Gastrocnemius medialis (tissue), 4 donors: ENCODE data around the gene AFAP1L1.

Experiments used
- POLR2A ChIP-seq, 2 donors: fragments of 450-650 bp; IDR thresholded peaks; one replicate each; pipeline ENCODE4 v1.6.1; 2017; ENCODE audit warnings: antibody characterized with exemption in 2 of 2, mild to moderate bottlenecking in 2 of 2, moderate library complexity in 2 of 2
- TF ChIP-seq, protein P1 (sequence below), 5 experiments: fragments of 450-650 bp in 3 of 5; fragments of 200-600 bp in 2 of 5; sonication (generic) in 2 of 5; IDR thresholded peaks in 4 of 5; conservative IDR thresholded peaks in 1 of 5; 1 replicate in 4 of 5; 2 replicates in 1 of 5; pipeline ENCODE4 v1.5.1; 2016 to 2019; ENCODE audit warnings: antibody characterized with exemption in 5 of 5, mild to moderate bottlenecking in 3 of 5, moderate library complexity in 3 of 5

DNA sequence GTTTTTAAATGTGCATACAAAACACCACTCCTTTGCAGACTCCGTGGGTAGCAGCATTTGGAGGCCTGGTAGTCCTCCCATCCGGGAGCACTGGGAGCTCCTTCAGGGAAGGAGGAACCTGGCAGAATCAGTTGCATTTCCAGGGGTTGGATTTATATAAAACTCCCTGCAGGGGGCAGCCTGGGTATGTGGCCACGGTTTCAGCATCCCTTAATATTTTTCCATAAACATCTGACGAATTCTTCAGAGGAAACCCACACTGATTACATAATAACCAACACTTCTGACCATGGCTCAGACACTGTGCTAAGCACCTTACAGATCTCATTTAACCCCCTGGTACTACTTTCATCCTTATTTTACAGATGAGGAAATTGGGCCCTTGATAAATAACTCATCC lies 6.1 kb upstream of the AFAP1L1 start:
- TF ChIP-seq, protein P1, sequence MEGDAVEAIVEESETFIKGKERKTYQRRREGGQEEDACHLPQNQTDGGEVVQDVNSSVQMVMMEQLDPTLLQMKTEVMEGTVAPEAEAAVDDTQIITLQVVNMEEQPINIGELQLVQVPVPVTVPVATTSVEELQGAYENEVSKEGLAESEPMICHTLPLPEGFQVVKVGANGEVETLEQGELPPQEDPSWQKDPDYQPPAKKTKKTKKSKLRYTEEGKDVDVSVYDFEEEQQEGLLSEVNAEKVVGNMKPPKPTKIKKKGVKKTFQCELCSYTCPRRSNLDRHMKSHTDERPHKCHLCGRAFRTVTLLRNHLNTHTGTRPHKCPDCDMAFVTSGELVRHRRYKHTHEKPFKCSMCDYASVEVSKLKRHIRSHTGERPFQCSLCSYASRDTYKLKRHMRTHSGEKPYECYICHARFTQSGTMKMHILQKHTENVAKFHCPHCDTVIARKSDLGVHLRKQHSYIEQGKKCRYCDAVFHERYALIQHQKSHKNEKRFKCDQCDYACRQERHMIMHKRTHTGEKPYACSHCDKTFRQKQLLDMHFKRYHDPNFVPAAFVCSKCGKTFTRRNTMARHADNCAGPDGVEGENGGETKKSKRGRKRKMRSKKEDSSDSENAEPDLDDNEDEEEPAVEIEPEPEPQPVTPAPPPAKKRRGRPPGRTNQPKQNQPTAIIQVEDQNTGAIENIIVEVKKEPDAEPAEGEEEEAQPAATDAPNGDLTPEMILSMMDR (IDR thresholded peaks at IDR 0.05 in 4 of 5, conservative IDR thresholded peaks at IDR 0.05 in 1 of 5): peak; percentile 16 to 68 (median 51)
- TF ChIP-seq POLR2A (IDR thresholded peaks at IDR 0.05): no peak
